ENCODE results near the gene GPN1.
"Not testable (repeated sequence)": the region's sequence is repeated elsewhere in the genome, so short reads cannot be mapped to it uniquely, and the experiment has no call there.

GPN1 gene

DNA sequence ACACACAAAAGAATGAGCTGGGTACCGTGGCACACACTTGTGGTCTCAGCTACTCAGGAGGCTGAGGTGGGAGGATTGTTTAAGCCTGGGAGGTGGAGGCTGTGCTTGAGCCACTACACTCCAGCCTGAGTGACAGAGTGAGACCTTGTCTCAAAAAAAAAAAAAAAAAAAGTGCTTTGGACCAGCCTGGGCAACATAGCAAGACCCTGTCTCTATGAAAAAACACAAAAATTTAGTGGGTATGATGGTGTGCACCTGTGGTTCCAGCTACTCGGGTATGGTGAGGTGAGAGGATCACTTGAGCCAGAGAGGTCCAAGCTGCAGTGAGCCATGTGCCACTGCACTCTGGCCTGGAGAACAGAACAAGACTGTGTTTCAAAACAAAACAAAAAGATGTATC lies 35.6 kb upstream of the GPN1 start:
- Histone ChIP-seq H3K4me3 (ENCODE audit: low read length in 2 of 2) (no peak overlapping the region), H3K27ac (ENCODE audit: low read depth in 2 of 2, low read length in 2 of 2) (no peak overlapping the region)

DNA sequence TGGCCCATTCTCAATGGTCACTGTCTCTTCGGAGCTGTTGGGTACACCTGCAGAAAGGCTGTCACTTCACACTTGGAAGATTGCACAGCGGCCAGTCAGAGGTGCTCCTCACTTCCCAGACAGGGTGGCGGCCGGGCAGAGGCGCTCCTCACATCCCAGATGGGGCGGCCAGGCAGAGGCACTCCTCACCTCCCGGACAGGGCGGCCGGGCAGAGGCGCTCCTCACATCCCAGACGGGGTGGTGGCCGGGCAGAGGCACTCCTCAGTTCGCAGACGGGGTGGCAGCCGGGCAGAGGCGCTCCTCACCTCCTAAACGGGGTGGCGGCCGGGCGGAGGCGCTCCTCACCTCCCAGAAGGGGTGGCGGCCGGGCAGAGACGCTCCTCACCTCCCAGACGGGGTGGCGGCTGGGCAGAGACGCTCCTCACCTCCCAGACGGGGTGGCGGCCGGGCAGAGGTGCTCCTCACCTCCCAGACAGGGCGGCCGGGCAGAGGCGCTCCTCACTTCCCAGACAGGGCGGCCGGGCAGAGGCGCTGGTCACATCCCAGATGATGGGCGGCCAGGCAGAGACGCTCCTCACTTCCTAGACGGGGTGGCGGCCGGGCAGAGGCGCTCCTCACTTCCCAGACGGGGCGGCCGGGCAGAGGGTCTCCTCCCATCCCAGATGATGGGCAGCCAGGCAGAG lies 34.7 kb upstream of the GPN1 start:
- not testable (repeated sequence) for H3K27ac ChIP-seq (ENCODE audit: low read depth in 2 of 2, low read length in 2 of 2); H3K27me3 ChIP-seq (ENCODE audit: control insufficient read depth in 2 of 2, insufficient read depth in 2 of 2, low read length in 2 of 2); H3K36me3 ChIP-seq (ENCODE audit: control insufficient read depth in 2 of 2, insufficient read depth in 2 of 2, low read length in 2 of 2); H3K4me3 ChIP-seq (ENCODE audit: low read length in 2 of 2); H3K4me1 ChIP-seq (ENCODE audit: control insufficient read depth in 2 of 2, insufficient read depth in 2 of 2, low read length in 2 of 2); H3K9ac ChIP-seq (ENCODE audit: low read depth in 1 of 2, low read length in 2 of 2); H3K9me3 ChIP-seq (ENCODE audit: control insufficient read depth in 2 of 2, low read length in 2 of 2)

More for the DNA sequence above, 35.6 kb upstream of the GPN1 start:
- Histone ChIP-seq H3K27me3 (ENCODE audit: control insufficient read depth in 2 of 2, insufficient read depth in 2 of 2, low read length in 2 of 2) (no peaks in the 10 kb centered on the region), H3K9ac (ENCODE audit: low read depth in 1 of 2, low read length in 2 of 2) (no peak overlapping the region), H3K36me3 (ENCODE audit: control insufficient read depth in 2 of 2, insufficient read depth in 2 of 2, low read length in 2 of 2) (no peaks in the 10 kb centered on the region), H3K4me1 (ENCODE audit: control insufficient read depth in 2 of 2, insufficient read depth in 2 of 2, low read length in 2 of 2) (no peaks in the 10 kb centered on the region), H3K9me3 (ENCODE audit: control insufficient read depth in 2 of 2, low read length in 2 of 2) (peaks cover 0 to 2% of the 10 kb centered on the region in 2 donors)

DNA sequence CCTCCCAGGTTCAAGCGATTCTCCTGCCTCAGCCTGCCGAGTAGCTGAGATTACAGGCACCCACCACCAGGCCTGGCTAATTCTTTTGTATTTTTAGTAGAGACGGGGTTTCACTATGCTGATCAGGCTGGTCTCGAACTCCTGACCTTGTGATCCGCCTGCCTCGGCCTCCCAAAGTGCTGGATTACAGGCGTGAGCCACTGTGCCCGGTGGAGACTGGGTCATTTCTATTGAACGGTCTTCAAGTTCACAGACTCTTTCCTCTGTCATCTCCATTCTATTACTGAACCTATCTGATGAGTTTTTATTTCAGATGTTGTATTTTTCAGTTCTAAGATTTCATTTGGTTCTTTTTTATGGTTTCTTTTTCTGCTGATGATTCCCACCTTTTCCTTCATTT lies 33.4 kb upstream of the GPN1 start:
- not testable (repeated sequence) for H3K4me3 ChIP-seq (ENCODE audit: low read length in 2 of 2); H3K27ac ChIP-seq (ENCODE audit: low read depth in 2 of 2, low read length in 2 of 2); H3K9me3 ChIP-seq (ENCODE audit: control insufficient read depth in 2 of 2, low read length in 2 of 2); H3K4me1 ChIP-seq (ENCODE audit: control insufficient read depth in 2 of 2, insufficient read depth in 2 of 2, low read length in 2 of 2); H3K27me3 ChIP-seq (ENCODE audit: control insufficient read depth in 2 of 2, insufficient read depth in 2 of 2, low read length in 2 of 2); H3K9ac ChIP-seq (ENCODE audit: low read depth in 1 of 2, low read length in 2 of 2)
- H3K36me3 ChIP-seq (ENCODE audit: control insufficient read depth in 2 of 2, insufficient read depth in 2 of 2, low read length in 2 of 2), result peaks cover 0 to 10% of the 10 kb centered on the region in 2 donors

DNA sequence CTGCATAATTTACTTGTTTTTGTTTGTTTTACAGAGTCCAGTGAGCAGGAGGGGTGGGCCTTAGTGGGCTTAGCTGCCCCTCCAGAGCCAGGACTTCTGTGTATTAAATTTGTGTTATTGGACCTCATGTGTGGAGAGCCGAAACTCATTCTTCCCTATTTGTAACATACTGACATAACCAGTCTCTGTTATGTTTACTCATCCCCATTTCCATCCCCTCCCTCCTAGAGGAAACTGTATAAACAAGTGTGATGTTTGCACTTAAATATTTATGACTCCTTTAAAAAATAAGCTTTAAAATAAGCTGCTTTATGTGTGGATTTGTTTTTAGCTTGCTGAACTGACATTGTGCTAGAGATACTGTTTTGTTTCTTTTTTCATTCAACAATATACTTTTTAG lies 32.2 kb upstream of the GPN1 start:
- no peak overlapping the region for H3K27ac ChIP-seq (ENCODE audit: low read depth in 2 of 2, low read length in 2 of 2)
- H3K4me3 ChIP-seq (ENCODE audit: low read length in 2 of 2), result no peak overlapping the region
- peaks cover 0 to 18% of the 10 kb centered on the region in 2 donors for H3K36me3 ChIP-seq (ENCODE audit: control insufficient read depth in 2 of 2, insufficient read depth in 2 of 2, low read length in 2 of 2)
- H3K27me3 ChIP-seq (ENCODE audit: control insufficient read depth in 2 of 2, insufficient read depth in 2 of 2, low read length in 2 of 2), result no peaks in the 10 kb centered on the region
- H3K4me1 ChIP-seq (ENCODE audit: control insufficient read depth in 2 of 2, insufficient read depth in 2 of 2, low read length in 2 of 2), result no peaks in the 10 kb centered on the region
- H3K9me3 ChIP-seq (ENCODE audit: control insufficient read depth in 2 of 2, low read length in 2 of 2), result peaks cover 0 to 2% of the 10 kb centered on the region in 2 donors
- no peak overlapping the region for H3K9ac ChIP-seq (ENCODE audit: low read depth in 1 of 2, low read length in 2 of 2)

DNA sequence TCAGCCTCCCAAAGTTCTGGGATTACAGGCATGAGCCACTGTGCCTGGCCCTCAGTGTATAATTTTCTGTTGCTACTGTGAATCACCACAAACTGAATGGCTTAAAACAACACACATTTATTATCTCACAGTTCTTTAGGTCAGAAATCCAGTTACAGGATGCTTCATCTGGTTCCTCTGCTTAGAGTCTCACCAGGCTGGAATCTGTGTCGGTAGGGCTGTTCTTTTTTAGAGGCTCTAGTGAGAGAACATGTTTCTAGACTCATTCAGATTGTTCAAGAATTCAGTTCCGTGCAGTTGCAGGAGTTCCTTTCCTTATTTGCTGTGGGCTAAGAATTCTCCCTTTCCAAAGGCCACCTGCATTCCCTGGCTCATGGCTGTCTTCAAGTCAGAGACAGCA lies 22.2 kb upstream of the GPN1 start:
- peaks cover 18 to 33% of the 10 kb centered on the region in 2 donors for H3K36me3 ChIP-seq (ENCODE audit: control insufficient read depth in 2 of 2, insufficient read depth in 2 of 2, low read length in 2 of 2)
- no peaks in the 10 kb centered on the region for H3K9me3 ChIP-seq (ENCODE audit: control insufficient read depth in 2 of 2, low read length in 2 of 2)

DNA sequence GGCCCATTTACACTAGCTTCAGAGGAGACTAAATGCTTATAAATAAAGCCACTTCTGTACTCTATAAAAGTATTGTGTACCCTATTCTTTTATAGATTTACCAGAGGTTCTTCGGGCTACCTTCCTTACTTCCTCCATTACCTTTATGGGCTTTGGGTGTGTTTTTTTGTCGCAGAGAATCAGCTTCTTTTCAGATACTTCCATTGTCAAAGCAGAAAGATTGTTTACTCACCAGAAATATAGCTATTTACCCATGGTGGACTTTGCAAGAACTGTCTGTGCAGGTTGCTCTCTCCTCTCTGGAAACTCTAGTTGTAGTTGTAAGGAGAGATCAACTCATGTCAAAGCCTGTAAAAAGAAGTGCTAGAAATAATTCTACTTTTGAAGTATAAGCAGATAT lies 14.9 kb upstream of the GPN1 start:
- H3K9me3 ChIP-seq (ENCODE audit: control insufficient read depth in 2 of 2, low read length in 2 of 2), result no peaks in the 10 kb centered on the region
- no peak overlapping the region for H3K9ac ChIP-seq (ENCODE audit: low read depth in 1 of 2, low read length in 2 of 2)
- H3K27me3 ChIP-seq (ENCODE audit: control insufficient read depth in 2 of 2, insufficient read depth in 2 of 2, low read length in 2 of 2), result no peaks in the 10 kb centered on the region
- H3K4me1 ChIP-seq (ENCODE audit: control insufficient read depth in 2 of 2, insufficient read depth in 2 of 2, low read length in 2 of 2), result no peaks in the 10 kb centered on the region
- peaks cover 23 to 36% of the 10 kb centered on the region in 2 donors for H3K36me3 ChIP-seq (ENCODE audit: control insufficient read depth in 2 of 2, insufficient read depth in 2 of 2, low read length in 2 of 2)
- no peak overlapping the region for H3K27ac ChIP-seq (ENCODE audit: low read depth in 2 of 2, low read length in 2 of 2)
- no peak overlapping the region for H3K4me3 ChIP-seq (ENCODE audit: low read length in 2 of 2)

More for the DNA sequence above, 22.2 kb upstream of the GPN1 start:
- H3K27me3 ChIP-seq (ENCODE audit: control insufficient read depth in 2 of 2, insufficient read depth in 2 of 2, low read length in 2 of 2), result no peaks in the 10 kb centered on the region
- no peaks in the 10 kb centered on the region for H3K4me1 ChIP-seq (ENCODE audit: control insufficient read depth in 2 of 2, insufficient read depth in 2 of 2, low read length in 2 of 2)
- no peak overlapping the region for H3K27ac ChIP-seq (ENCODE audit: low read depth in 2 of 2, low read length in 2 of 2)
- no peak overlapping the region for H3K9ac ChIP-seq (ENCODE audit: low read depth in 1 of 2, low read length in 2 of 2)
- H3K4me3 ChIP-seq (ENCODE audit: low read length in 2 of 2), result no peak overlapping the region

DNA sequence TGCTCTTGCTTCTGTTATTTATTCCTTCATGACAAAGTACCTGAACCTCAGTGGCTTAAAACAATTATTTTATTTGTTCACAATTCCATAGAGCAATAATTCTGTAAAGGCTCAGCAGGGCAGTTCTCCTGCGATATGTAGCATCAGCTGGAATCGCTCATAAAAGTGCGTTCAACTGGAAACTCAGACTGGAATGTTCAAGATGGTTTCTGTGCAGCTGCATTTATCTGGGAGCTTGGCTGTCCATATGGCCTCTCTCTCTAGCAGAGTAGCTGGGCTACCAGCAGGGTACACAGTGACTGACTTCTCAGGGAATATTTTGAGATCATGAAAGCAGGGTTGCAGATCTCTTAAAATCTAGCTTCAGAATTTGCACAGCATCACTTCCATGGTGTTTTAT lies 13.5 kb upstream of the GPN1 start:
- H3K4me1 ChIP-seq (ENCODE audit: control insufficient read depth in 2 of 2, insufficient read depth in 2 of 2, low read length in 2 of 2), result no peaks in the 10 kb centered on the region
- no peak overlapping the region for H3K4me3 ChIP-seq (ENCODE audit: low read length in 2 of 2)
- no peak overlapping the region for H3K9ac ChIP-seq (ENCODE audit: low read depth in 1 of 2, low read length in 2 of 2)
- H3K36me3 ChIP-seq (ENCODE audit: control insufficient read depth in 2 of 2, insufficient read depth in 2 of 2, low read length in 2 of 2), result peaks cover 23 to 34% of the 10 kb centered on the region in 2 donors
- no peaks in the 10 kb centered on the region for H3K27me3 ChIP-seq (ENCODE audit: control insufficient read depth in 2 of 2, insufficient read depth in 2 of 2, low read length in 2 of 2)
- H3K9me3 ChIP-seq (ENCODE audit: control insufficient read depth in 2 of 2, low read length in 2 of 2), result no peaks in the 10 kb centered on the region
- no peak overlapping the region for H3K27ac ChIP-seq (ENCODE audit: low read depth in 2 of 2, low read length in 2 of 2)

DNA sequence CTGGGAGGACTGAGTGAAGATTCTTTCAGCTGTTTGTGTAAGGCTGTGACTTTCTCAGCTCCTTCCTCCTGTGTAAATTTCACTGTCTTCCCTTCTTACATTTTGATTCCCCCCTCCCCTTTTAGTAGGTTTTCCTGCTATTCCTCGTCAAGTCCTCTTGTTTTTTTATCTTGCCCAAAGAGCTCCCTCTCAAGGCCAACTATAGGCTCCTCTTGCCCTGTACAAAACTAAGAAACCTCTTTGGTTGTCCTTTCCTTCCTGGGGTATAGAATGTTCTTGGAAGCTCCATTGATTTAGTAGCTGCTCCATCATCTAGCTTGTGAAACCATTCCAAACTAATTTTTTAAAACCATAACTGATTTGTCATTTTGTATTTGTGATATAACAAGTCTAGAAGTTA lies 7.3 kb upstream of the GPN1 start:
- H3K9ac ChIP-seq (ENCODE audit: low read depth in 1 of 2, low read length in 2 of 2), result no peak overlapping the region
- H3K27ac ChIP-seq (ENCODE audit: low read depth in 2 of 2, low read length in 2 of 2), result no peak overlapping the region
- H3K36me3 ChIP-seq (ENCODE audit: control insufficient read depth in 2 of 2, insufficient read depth in 2 of 2, low read length in 2 of 2), result peaks cover 40 to 48% of the 10 kb centered on the region in 2 donors
- no peaks in the 10 kb centered on the region for H3K9me3 ChIP-seq (ENCODE audit: control insufficient read depth in 2 of 2, low read length in 2 of 2)
- H3K27me3 ChIP-seq (ENCODE audit: control insufficient read depth in 2 of 2, insufficient read depth in 2 of 2, low read length in 2 of 2), result no peaks in the 10 kb centered on the region
- no peaks in the 10 kb centered on the region for H3K4me1 ChIP-seq (ENCODE audit: control insufficient read depth in 2 of 2, insufficient read depth in 2 of 2, low read length in 2 of 2)
- H3K4me3 ChIP-seq (ENCODE audit: low read length in 2 of 2), result no peak overlapping the region

DNA sequence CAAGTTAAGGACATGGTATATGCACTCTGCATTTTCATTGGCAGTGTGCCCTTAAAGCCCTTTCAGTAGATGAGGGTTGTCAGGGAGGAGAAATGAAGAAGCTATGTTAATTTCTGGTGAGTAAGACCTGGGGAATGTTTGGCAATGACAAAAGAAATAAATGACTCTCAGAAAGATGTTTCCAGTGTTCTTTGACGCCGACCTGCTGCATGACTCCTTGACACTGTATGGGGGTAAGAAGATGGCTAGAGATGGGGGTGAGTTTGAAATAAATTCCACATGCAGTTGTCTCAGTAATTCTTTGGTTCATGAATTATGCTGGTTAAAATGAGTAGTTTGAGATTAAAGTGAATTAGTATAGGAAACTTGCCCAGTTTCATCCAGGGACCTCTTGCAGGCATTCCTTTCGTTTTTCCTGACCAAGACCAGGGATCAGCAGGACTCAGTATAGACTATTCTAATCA lies 5.9 kb upstream of the GPN1 start:
- H3K9ac ChIP-seq (ENCODE audit: low read depth in 1 of 2, low read length in 2 of 2), result no peak overlapping the region
- peaks cover 34% of the 10 kb centered on the region in 2 donors for H3K36me3 ChIP-seq (ENCODE audit: control insufficient read depth in 2 of 2, insufficient read depth in 2 of 2, low read length in 2 of 2)
- no peaks in the 10 kb centered on the region for H3K9me3 ChIP-seq (ENCODE audit: control insufficient read depth in 2 of 2, low read length in 2 of 2)
- no peak overlapping the region for H3K4me3 ChIP-seq (ENCODE audit: low read length in 2 of 2)
- no peaks in the 10 kb centered on the region for H3K27me3 ChIP-seq (ENCODE audit: control insufficient read depth in 2 of 2, insufficient read depth in 2 of 2, low read length in 2 of 2)
- H3K4me1 ChIP-seq (ENCODE audit: control insufficient read depth in 2 of 2, insufficient read depth in 2 of 2, low read length in 2 of 2), result peaks cover 1 to 2% of the 10 kb centered on the region in 2 donors
- no peak overlapping the region for H3K27ac ChIP-seq (ENCODE audit: low read depth in 2 of 2, low read length in 2 of 2)

DNA sequence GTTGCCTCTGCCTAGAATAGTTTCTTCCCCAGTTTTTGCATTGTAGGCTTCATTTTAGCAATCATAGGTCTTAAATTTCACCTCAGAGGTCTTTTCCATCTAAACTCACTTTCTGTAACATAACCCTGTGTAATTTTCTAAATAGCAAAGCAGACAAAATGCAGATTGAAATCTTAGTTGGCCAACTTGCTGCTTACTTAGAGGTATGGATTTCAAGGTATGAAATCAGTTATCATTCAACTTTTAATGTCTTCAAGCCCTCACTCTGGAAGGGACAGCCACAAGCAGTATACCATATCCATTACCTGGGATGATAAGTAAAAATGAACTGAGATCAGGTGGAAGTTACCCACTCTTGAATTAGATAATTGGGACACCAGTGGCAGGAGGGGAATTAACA lies 3.9 kb upstream of the GPN1 start:
- Histone ChIP-seq H3K4me3 (ENCODE audit: low read length in 2 of 2) (no peak overlapping the region), H3K9me3 (ENCODE audit: control insufficient read depth in 2 of 2, low read length in 2 of 2) (no peaks in the 10 kb centered on the region), H3K27ac (ENCODE audit: low read depth in 2 of 2, low read length in 2 of 2) (no peak overlapping the region), H3K36me3 (ENCODE audit: control insufficient read depth in 2 of 2, insufficient read depth in 2 of 2, low read length in 2 of 2) (peaks cover 26 to 29% of the 10 kb centered on the region in 2 donors), H3K4me1 (ENCODE audit: control insufficient read depth in 2 of 2, insufficient read depth in 2 of 2, low read length in 2 of 2) (peaks cover 9 to 12% of the 10 kb centered on the region in 2 donors), H3K9ac (ENCODE audit: low read depth in 1 of 2, low read length in 2 of 2) (no peak overlapping the region), H3K27me3 (ENCODE audit: control insufficient read depth in 2 of 2, insufficient read depth in 2 of 2, low read length in 2 of 2) (no peaks in the 10 kb centered on the region)
